GM23338 (cell line): ENCODE data around the gene RPL22. TPM values are rescaled to one million over a fixed set of nuclear protein-coding genes. Genes with fewer than 3 reads are reported as not detected.
A peak's percentile ranks its signal among the peaks of the same experiment; 100 is the strongest.

Experiments
- ATAC-seq: fragments of 200-7000 bp; cut with Tn5 transposase; 3 replicates; pipeline ENCODE4 v1.9.1; 2020
- DNase-seq: peaks from one replicate; pipeline ENCODE4 v3.0.0-alpha.2; 2015; ENCODE audit warnings: low spot score
- H2AFZ ChIP-seq: fragments of 200-600 bp; sonication (generic); 2 replicates; pipeline ENCODE4 v1.8.0; 2016; ENCODE audit warnings: antibody characterized with exemption, mild to moderate bottlenecking, moderate library complexity
- H3F3A ChIP-seq: fragments of 200-600 bp; sonication (generic); replicated peaks from 2 replicates; pipeline ENCODE4 v1.8.0; 2017; ENCODE audit warnings: antibody characterized with exemption, mixed run types, low read depth
- H3K27ac ChIP-seq: fragments of 200-600 bp; sonication (generic); 2 replicates; pipeline ENCODE4 v1.6.1; 2016; ENCODE audit warnings: low read depth
- H3K27me3 ChIP-seq: fragments of 200-600 bp; sonication (generic); 2 replicates; pipeline ENCODE4 v1.8.0; 2016; ENCODE audit warnings: mild to moderate bottlenecking, mixed run types, moderate library complexity; ENCODE audit not compliant: insufficient read depth
- H3K36me3 ChIP-seq: fragments of 200-600 bp; sonication (generic); 2 replicates; pipeline ENCODE4 v1.8.0; 2016; ENCODE audit warnings: mild to moderate bottlenecking; ENCODE audit not compliant: insufficient read depth
- H3K4me1 ChIP-seq: fragments of 200-600 bp; sonication (generic); 2 replicates; pipeline ENCODE4 v1.8.0; 2016; ENCODE audit warnings: mild to moderate bottlenecking, moderate library complexity; ENCODE audit not compliant: insufficient read depth
- H3K4me2 ChIP-seq: fragments of 200-600 bp; sonication (generic); 2 replicates; pipeline ENCODE4 v1.7.1; 2017; ENCODE audit warnings: mixed run types
- H3K4me3 ChIP-seq: fragments of 200-600 bp; sonication (generic); 2 replicates; pipeline ENCODE4 v1.6.1; 2016; ENCODE audit warnings: mixed run types
- H3K79me2 ChIP-seq: fragments of 200-600 bp; sonication (generic); replicated peaks from 2 replicates; pipeline ENCODE4 v1.8.0; 2017; ENCODE audit warnings: mild to moderate bottlenecking; ENCODE audit not compliant: insufficient read depth
- H3K9me2 ChIP-seq: fragments of 200-600 bp; sonication (generic); 2 replicates; pipeline ENCODE4 v1.8.0; 2017; ENCODE audit not compliant: insufficient read depth
- H4K20me1 ChIP-seq: fragments of 200-600 bp; sonication (generic); replicated peaks from 2 replicates; pipeline ENCODE4 v1.8.0; 2017; ENCODE audit warnings: mild to moderate bottlenecking; ENCODE audit not compliant: insufficient read depth
- H3K27ac Mint-ChIP-seq: 2 replicates; pipeline ENCODE4 v1.8.0; 2020; ENCODE audit warnings: inconsistent platforms, mild to moderate bottlenecking, moderate library complexity, mixed read lengths
- H3K27me3 Mint-ChIP-seq: 3 replicates; pipeline ENCODE4 v1.8.0; 2022; ENCODE audit warnings: low read depth, mild to moderate bottlenecking, moderate library complexity, mixed read lengths, inconsistent platforms; ENCODE audit not compliant: insufficient read depth, poor library complexity
- H3K36me3 Mint-ChIP-seq: 3 replicates; pipeline ENCODE4 v1.8.0; 2021; ENCODE audit warnings: low read depth, mild to moderate bottlenecking, inconsistent platforms, moderate library complexity, mixed read lengths
- H3K4me1 Mint-ChIP-seq: 3 replicates; pipeline ENCODE4 v1.8.0; 2020; ENCODE audit warnings: mild to moderate bottlenecking, inconsistent platforms, mixed read lengths
- H3K4me3 Mint-ChIP-seq: 3 replicates; pipeline ENCODE4 v1.8.0; 2021; ENCODE audit warnings: moderate library complexity, mild to moderate bottlenecking, inconsistent platforms, mixed read lengths
- H3K9me3 Mint-ChIP-seq: 3 replicates; pipeline ENCODE4 v1.8.0; 2020; ENCODE audit warnings: moderate library complexity, mild to moderate bottlenecking, inconsistent platforms, mixed read lengths
- CREB1 ChIP-seq: fragments of 250-450 bp; sonication (Bioruptor Pico); IDR thresholded peaks from 2 replicates; pipeline ENCODE4 v1.5.0; 2020; ENCODE audit warnings: low read depth, mild to moderate bottlenecking, moderate library complexity
- ETS1 ChIP-seq: IDR thresholded peaks from 2 replicates; pipeline ENCODE4 v1.6.1; 2016; ENCODE audit warnings: antibody characterized with exemption
- EZH2 ChIP-seq: fragments of 200-600 bp; sonication (generic); IDR thresholded peaks from one replicate; pipeline ENCODE4 v1.8.0; 2017; ENCODE audit warnings: antibody characterized with exemption, mild to moderate bottlenecking, low read depth; ENCODE audit not compliant: unreplicated experiment
- JUNB ChIP-seq: IDR thresholded peaks from one replicate; pipeline ENCODE4 v1.6.1; 2016; ENCODE audit warnings: antibody characterized with exemption; ENCODE audit not compliant: unreplicated experiment
- POLR2AphosphoS5 ChIP-seq: IDR thresholded peaks from 2 replicates; pipeline ENCODE4 v1.6.1; 2016; ENCODE audit warnings: antibody characterized with exemption, low read depth
- REST ChIP-seq: IDR thresholded peaks from one replicate; pipeline ENCODE4 v1.6.1; 2018; ENCODE audit warnings: antibody characterized with exemption; ENCODE audit not compliant: unreplicated experiment
- long read RNA-seq: library from polyadenylated mRNA; unstranded; transcript quantifications from one replicate; pipeline ENCODE4 v2.0.0, GENCODE V29; 2020; ENCODE audit not compliant: unreplicated experiment
- polyA plus RNA-seq: library from polyadenylated mRNA; unstranded; fragments of >200 nt; fragmentation: Nextera tagmentation; extraction: Ambion mirVana; gene quantifications from 2 replicates; pipeline ENCODE4 v1.2.1, GENCODE V29; 2016
- total RNA-seq: library from RNA; depleted of rRNA; stranded (reverse); fragments of >200 nt; shearing (Covaris generic); gene quantifications from 2 replicates; pipeline ENCODE4 v1.2.3, GENCODE V29; 2014; rRNA removed
- TF ChIP-seq, protein P1 (sequence below), 2 experiments: fragments of 200-600 bp in 1 of 2; sonication (generic) in 1 of 2; conservative IDR thresholded peaks; 2 replicates each; pipeline versions ENCODE4 v1.5.1 to v1.6.1; 2016 to 2017; ENCODE audit warnings: antibody characterized with exemption in 2 of 2, low read depth in 2 of 2, mild to moderate bottlenecking in 2 of 2, moderate library complexity in 1 of 2

Gene RPL22
- total RNA-seq = 145 and 149 TPM in 2 replicates
- polyA plus RNA-seq = 818 and 851 TPM in 2 replicates
- long read RNA-seq, transcript RPL22-201 (4 exons, 2,078 nt) = major isoform, 589 of 731 reads
- long read RNA-seq, transcript RPL22-206 (3 exons, 2,279 nt) = minor isoform, 83 of 731 reads
- long read RNA-seq, partial matches to known transcripts = 4 of 731 reads
- long read RNA-seq, other reads (novel, unspliced or antisense) = 48 of 731 reads

- TF ChIP-seq EZH2 (no peak), POLR2AphosphoS5 (peak; percentile 93), CREB1 (CRISPR knock-in tag) (peak; percentile 57; the same call in 1 of the 2 replicates), ETS1 (peak; percentile 94)
- TF ChIP-seq, protein P1, sequence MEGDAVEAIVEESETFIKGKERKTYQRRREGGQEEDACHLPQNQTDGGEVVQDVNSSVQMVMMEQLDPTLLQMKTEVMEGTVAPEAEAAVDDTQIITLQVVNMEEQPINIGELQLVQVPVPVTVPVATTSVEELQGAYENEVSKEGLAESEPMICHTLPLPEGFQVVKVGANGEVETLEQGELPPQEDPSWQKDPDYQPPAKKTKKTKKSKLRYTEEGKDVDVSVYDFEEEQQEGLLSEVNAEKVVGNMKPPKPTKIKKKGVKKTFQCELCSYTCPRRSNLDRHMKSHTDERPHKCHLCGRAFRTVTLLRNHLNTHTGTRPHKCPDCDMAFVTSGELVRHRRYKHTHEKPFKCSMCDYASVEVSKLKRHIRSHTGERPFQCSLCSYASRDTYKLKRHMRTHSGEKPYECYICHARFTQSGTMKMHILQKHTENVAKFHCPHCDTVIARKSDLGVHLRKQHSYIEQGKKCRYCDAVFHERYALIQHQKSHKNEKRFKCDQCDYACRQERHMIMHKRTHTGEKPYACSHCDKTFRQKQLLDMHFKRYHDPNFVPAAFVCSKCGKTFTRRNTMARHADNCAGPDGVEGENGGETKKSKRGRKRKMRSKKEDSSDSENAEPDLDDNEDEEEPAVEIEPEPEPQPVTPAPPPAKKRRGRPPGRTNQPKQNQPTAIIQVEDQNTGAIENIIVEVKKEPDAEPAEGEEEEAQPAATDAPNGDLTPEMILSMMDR (conservative IDR thresholded peaks at IDR 0.05; ENCODE audit: low read depth in 2 of 2) = 0 out of 4 replicates have a peak, but pooled peaks of 1 of the 2 experiments have one; percentile 2
- DNase-seq (peak; percentile 100), ATAC-seq (peak; percentile 94)
- Histone ChIP-seq H3K4me3 (peak within 1 kb of the TSS; percentile 89), H3K36me3 (peaks cover 36% of the 10 kb centered on the region), H3K27ac (peak within 1 kb of the TSS; percentile 73), H4K20me1 (peaks cover 38% of the 10 kb centered on the region), H3K9me2 (no peaks in the 10 kb centered on the region), H3K4me1 (peaks cover 24% of the 10 kb centered on the region), H3K79me2 (peaks cover 48% of the 10 kb centered on the region), H3K27me3 (no peaks in the 10 kb centered on the region), H3F3A (peaks cover 22% of the 10 kb centered on the region), H2AFZ (peak within 1 kb of the TSS; percentile 34; the same call in 1 of the 2 replicates), H3K4me2 (peak within 1 kb of the TSS; percentile 98)
- H3K4me3 Mint-ChIP-seq = peak within 1 kb of the TSS; percentile 88
- no peaks in the 10 kb centered on the region for H3K9me3 Mint-ChIP-seq
- peaks cover 33% of the 10 kb centered on the region for H3K4me1 Mint-ChIP-seq
- H3K36me3 Mint-ChIP-seq = peaks cover 41% of the 10 kb centered on the region
- H3K27me3 Mint-ChIP-seq = peaks cover 17% of the 10 kb centered on the region
- H3K27ac Mint-ChIP-seq = peak within 1 kb of the TSS; percentile 99
These were observed at the start of gene RPL22 for GRCh38 chr1:6199298-6200187. TSS of gene RPL22 (minus strand) at chr1:6199595. CDS start at chr1:6199573, 22 bp downstream.

- Mint-ChIP-seq H3K27ac (no peak overlapping the region), H3K4me3 (peak overlapping the region; percentile 38; the same call in 1 of the 3 replicates), H3K4me1 (peaks cover 16% of the 10 kb centered on the region; the same call in 2 of the 3 replicates), H3K27me3 (peaks cover 51% of the 10 kb centered on the region), H3K36me3 (no peaks in the 10 kb centered on the region), H3K9me3 (no peaks in the 10 kb centered on the region)
- H3K79me2 ChIP-seq = no peaks in the 10 kb centered on the region
- H3F3A ChIP-seq = peaks cover 6% of the 10 kb centered on the region; the same call in 1 of the 2 replicates
- peaks cover 65% of the 10 kb centered on the region for H3K27me3 ChIP-seq
- peaks cover 14% of the 10 kb centered on the region for H3K4me1 ChIP-seq
- peak overlapping the region; percentile 79; the same call in 1 of the 2 replicates for H3K4me2 ChIP-seq
- no peak overlapping the region for H2AFZ ChIP-seq
- H3K9me2 ChIP-seq = no peaks in the 10 kb centered on the region
- H3K27ac ChIP-seq = no peak overlapping the region
- DNase-seq (no peak), ATAC-seq (no peak)
- no peaks in the 10 kb centered on the region for H3K36me3 ChIP-seq
- no peak overlapping the region; the same call in 1 of the 2 replicates for H3K4me3 ChIP-seq
- H4K20me1 ChIP-seq = peaks cover 6% of the 10 kb centered on the region; the same call in 1 of the 2 replicates
- no peak for TF ChIP-seq ETS1
- no peak for TF ChIP-seq JUNB
- TF ChIP-seq POLR2AphosphoS5 = no peak
- no peak for TF ChIP-seq EZH2
- TF ChIP-seq CREB1 (CRISPR knock-in tag) = no peak
- no peak for TF ChIP-seq REST
- TF ChIP-seq, protein P1 (conservative IDR thresholded peaks at IDR 0.05; ENCODE audit: low read depth in 2 of 2) = no peak
These were observed 48.9 kb upstream of the RPL22 start for GRCh38 chr1:6248161-6248776.
